Thoracic aorta (tissue), 2 donors: Measurements from ENCODE around the gene FPR1. TPM values are rescaled to one million over a fixed set of nuclear protein-coding genes. Genes with fewer than 3 reads are reported as not detected.

Source experiments
- ATAC-seq: fragments of 150-250 bp; one replicate; pipeline ENCODE4 v1.8.0; 2017; ENCODE audit warnings: low read depth; ENCODE audit not compliant: insufficient number of reproducible peaks, low FRiP score
- DNase-seq: peaks from one replicate; pipeline ENCODE4 v3.0.0-alpha.2; 2020; ENCODE audit warnings: low spot score
- H3K27ac ChIP-seq, 2 donors: fragments of 200-600 bp; sonication (generic); 1 replicate in 1 of 2; 2 replicates in 1 of 2; pipeline ENCODE4 v1.5.1; 2016; ENCODE audit warnings: mild to moderate bottlenecking in 2 of 2, moderate library complexity in 2 of 2
- H3K27me3 ChIP-seq: fragments of 200-600 bp; sonication (generic); replicated peaks from 2 replicates; pipeline ENCODE4 v1.6.0; 2016; ENCODE audit warnings: mild to moderate bottlenecking; ENCODE audit not compliant: insufficient read depth
- H3K36me3 ChIP-seq: fragments of 200-600 bp; sonication (generic); one replicate; pipeline ENCODE4 v1.5.1; 2016
- H3K4me1 ChIP-seq, 2 donors: fragments of 200-600 bp; sonication (generic); 1 replicate in 1 of 2; 2 replicates in 1 of 2; pipeline versions ENCODE4 v1.5.1 to v1.6.0; 2016; ENCODE audit warnings: low read depth in 2 of 2, mild to moderate bottlenecking in 1 of 2; ENCODE audit not compliant: control insufficient read depth in 1 of 2
- H3K4me3 ChIP-seq: fragments of 200-600 bp; sonication (generic); 2 replicates; pipeline ENCODE4 v1.5.1; 2016; ENCODE audit warnings: mild to moderate bottlenecking
- H3K9me3 ChIP-seq: fragments of 200-600 bp; sonication (generic); 2 replicates; pipeline ENCODE4 v1.5.1; 2016
- total RNA-seq, 2 donors: library from RNA; depleted of rRNA; stranded (reverse); fragments of >200 nt; gene quantifications; one replicate each; pipeline versions ENCODE4 v1.1.0 to v1.2.3, GENCODE V29; 2016
- TF ChIP-seq, protein P1 (sequence below): fragments of 200-600 bp; sonication (generic); IDR thresholded peaks from one replicate; pipeline ENCODE4 v1.5.1; 2019; ENCODE audit warnings: antibody characterized with exemption

The FPR1 gene
- total RNA-seq, 2 donors from 2014 or later, result 30.2 to 39.3 TPM

DNA sequence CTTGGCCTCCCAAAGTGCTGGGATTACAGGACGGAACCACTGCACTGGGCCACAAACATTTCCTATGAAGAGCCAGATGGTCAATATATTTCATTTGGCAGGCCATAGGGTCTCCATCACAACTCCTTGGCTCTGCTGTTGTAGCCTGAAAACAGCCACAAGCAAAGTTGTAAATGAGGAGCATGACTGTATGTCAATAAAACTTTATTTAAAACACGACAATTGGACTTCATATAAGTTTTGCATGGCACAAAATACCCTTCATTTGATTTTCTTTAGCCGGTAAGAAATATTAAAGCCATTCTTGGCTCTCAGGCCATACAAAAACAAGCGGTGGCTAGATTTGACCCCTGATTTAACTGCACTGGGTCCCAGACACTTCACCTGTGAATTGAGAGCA is 3.1 kb upstream of the FPR1 start:
- H3K4me1 ChIP-seq, result no peaks in the 10 kb centered on the region
- DNase-seq (no peak), ATAC-seq (no peak)
- H3K27ac ChIP-seq, result no peak overlapping the region
- H3K4me3 ChIP-seq, result no peak overlapping the region
- TF ChIP-seq, protein P1, sequence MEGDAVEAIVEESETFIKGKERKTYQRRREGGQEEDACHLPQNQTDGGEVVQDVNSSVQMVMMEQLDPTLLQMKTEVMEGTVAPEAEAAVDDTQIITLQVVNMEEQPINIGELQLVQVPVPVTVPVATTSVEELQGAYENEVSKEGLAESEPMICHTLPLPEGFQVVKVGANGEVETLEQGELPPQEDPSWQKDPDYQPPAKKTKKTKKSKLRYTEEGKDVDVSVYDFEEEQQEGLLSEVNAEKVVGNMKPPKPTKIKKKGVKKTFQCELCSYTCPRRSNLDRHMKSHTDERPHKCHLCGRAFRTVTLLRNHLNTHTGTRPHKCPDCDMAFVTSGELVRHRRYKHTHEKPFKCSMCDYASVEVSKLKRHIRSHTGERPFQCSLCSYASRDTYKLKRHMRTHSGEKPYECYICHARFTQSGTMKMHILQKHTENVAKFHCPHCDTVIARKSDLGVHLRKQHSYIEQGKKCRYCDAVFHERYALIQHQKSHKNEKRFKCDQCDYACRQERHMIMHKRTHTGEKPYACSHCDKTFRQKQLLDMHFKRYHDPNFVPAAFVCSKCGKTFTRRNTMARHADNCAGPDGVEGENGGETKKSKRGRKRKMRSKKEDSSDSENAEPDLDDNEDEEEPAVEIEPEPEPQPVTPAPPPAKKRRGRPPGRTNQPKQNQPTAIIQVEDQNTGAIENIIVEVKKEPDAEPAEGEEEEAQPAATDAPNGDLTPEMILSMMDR, result no peak
- H3K36me3 ChIP-seq, result no peaks in the 10 kb centered on the region
- H3K9me3 ChIP-seq, result no peaks in the 10 kb centered on the region
- H3K27me3 ChIP-seq, result no peaks in the 10 kb centered on the region

DNA sequence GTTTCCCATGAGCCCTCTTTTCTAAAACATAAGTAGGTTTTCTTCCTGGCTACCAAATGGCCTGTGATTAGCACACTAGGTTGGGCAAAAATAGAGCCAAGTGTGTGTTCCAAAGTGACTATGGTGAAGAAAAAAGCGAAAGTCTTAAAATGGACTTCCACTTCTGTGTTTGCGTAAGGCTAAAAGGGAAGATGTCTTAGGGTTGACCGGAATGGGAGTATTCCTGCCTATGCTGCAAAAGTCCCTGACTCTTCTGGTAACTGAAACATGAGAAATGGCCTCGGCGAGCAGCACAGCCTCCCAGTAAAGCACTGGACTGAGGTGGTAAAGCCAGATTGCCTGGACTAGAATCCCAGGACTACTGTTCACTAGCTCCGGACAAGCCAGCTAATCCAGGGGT is 2.4 kb upstream of the FPR1 start:
- Histone ChIP-seq H3K27ac (no peak overlapping the region), H3K4me1 (no peaks in the 10 kb centered on the region), H3K4me3 (no peak overlapping the region), H3K9me3 (no peaks in the 10 kb centered on the region), H3K27me3 (no peaks in the 10 kb centered on the region), H3K36me3 (no peaks in the 10 kb centered on the region)
- ATAC-seq (peak; percentile 28), DNase-seq (no peak)
- TF ChIP-seq, protein P1, result no peak

DNA sequence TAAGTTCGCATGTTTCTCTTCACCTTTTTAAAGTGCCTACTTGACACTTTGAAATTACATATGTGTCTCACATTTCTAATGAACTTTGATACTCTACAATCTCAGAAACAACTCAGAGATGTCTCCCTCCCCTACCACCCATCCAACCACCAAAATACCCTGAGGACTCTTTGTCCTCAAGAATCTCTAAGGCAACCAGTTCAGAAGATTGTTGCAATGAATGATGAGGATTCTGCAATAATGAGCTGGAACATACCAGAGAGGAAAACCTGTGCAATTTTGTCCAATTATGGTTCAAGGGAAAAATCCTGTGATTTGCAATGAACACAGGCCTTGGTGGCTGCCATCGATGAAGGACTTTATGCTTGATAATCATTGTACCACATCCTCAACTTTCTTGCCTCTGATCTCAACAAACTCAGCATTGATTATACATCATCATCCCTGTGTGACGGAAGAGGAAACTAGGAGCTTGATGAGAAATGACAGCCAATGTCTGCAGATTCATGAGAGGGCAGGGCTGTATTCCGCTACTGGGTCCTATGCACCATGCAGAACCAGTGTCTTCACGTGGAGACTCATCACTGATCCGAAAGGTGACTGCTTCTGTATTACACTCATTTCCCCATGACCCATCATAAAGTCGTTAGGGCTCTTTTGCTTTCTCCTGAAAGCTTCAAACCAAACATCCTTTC is 1.1 kb downstream of the FPR1 start:
- DNase-seq (no peak), ATAC-seq (no peak)
- no peaks in the 10 kb centered on the region for H3K9me3 ChIP-seq
- H3K27me3 ChIP-seq, result no peaks in the 10 kb centered on the region
- H3K27ac ChIP-seq, result no peak overlapping the region
- H3K4me3 ChIP-seq, result peak overlapping the region; percentile 55
- H3K4me1 ChIP-seq, result no peaks in the 10 kb centered on the region
- no peaks in the 10 kb centered on the region for H3K36me3 ChIP-seq
- TF ChIP-seq, protein P1, result no peak

DNA sequence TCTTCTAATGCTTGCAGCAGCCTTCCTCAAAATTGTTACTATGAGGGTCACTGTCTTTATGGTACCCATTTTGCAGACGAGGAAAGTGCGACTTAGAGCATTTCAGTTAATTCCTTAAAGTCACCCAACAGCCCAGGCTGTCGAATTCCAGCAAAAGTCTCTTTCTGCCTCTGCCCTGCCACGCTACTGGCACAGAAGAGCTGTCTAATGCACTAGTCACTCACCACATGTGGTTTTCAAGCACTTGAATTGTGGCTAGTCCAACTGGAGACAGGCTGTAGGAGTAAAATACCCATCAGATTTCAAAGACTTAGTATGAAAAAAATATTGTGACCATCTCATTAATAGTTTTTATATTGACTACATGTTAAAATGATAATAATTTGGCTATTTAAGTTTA is 1.7 kb downstream of the FPR1 start:
- Histone ChIP-seq H3K27ac (no peak overlapping the region), H3K27me3 (no peaks in the 10 kb centered on the region), H3K9me3 (no peaks in the 10 kb centered on the region), H3K36me3 (no peaks in the 10 kb centered on the region), H3K4me3 (peak overlapping the region; percentile 17), H3K4me1 (no peaks in the 10 kb centered on the region)
- ATAC-seq (no peak), DNase-seq (no peak)
- TF ChIP-seq, protein P1, result no peak

DNA sequence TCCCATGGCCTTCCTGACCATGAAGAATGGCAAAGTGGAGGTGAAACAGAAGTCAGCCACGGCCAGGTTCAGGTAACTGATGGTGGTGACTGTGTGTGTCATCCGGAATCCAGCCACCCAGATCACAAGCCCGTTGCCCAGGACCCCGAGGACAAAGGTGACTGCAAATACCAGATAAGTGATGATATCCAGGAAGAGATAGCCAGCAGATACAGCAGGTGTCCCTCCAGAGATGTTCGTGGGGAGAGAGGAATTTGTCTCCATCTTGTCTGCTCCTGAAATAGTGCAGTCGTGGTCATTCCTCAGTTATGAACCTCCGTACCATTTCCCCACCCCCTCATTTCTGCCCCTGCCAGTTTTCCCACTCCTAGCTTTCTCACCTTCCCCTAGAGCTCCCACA is 4.9 kb downstream of the FPR1 start:
- Histone ChIP-seq H3K36me3 (no peaks in the 10 kb centered on the region), H3K4me3 (no peak overlapping the region), H3K9me3 (no peaks in the 10 kb centered on the region), H3K27me3 (no peaks in the 10 kb centered on the region), H3K4me1 (no peaks in the 10 kb centered on the region), H3K27ac (no peak overlapping the region)
- TF ChIP-seq, protein P1, result no peak
- ATAC-seq (no peak), DNase-seq (no peak)
